HG02973 (cell line): ENCODE data around the gene PIP4K2A.

Experiments
- ATAC-seq: cut with Tn5 transposase; IDR thresholded peaks from one replicate; pipeline ENCODE4 v1.9.1; 2021; ENCODE audit warnings: moderate library complexity; ENCODE audit not compliant: unreplicated experiment

Gene PIP4K2A

GRCh38 chr10:22622242-22622806 lies 92.1 kb downstream of the PIP4K2A start:
- no peak for ATAC-seq

- ATAC-seq = no peak
These were observed 92.7 kb downstream of the PIP4K2A start for GRCh38 chr10:22621726-22622125.

- ATAC-seq = no peak
These were observed 93.4 kb downstream of the PIP4K2A start for GRCh38 chr10:22620929-22621328.

GRCh38 chr10:22620140-22620857 lies 94.1 kb downstream of the PIP4K2A start:
- no peak for ATAC-seq

GRCh38 chr10:22619101-22619500 lies 95.3 kb downstream of the PIP4K2A start:
- no peak for ATAC-seq

GRCh38 chr10:22618078-22618785 lies 96.1 kb downstream of the PIP4K2A start:
- ATAC-seq = no peak

GRCh38 chr10:22617516-22617915 lies 96.9 kb downstream of the PIP4K2A start:
- ATAC-seq = no peak

- ATAC-seq = no peak
These were observed 97.3 kb downstream of the PIP4K2A start for GRCh38 chr10:22617051-22617450.

- peak; percentile 56 for ATAC-seq
These were observed 98.4 kb downstream of the PIP4K2A start for GRCh38 chr10:22615819-22616499.

GRCh38 chr10:22615101-22615500 lies 99.3 kb downstream of the PIP4K2A start:
- ATAC-seq = no peak

- no peak for ATAC-seq
These were observed 101.4 kb downstream of the PIP4K2A start for GRCh38 chr10:22613011-22613410.

GRCh38 chr10:22612318-22612717 lies 102.1 kb downstream of the PIP4K2A start:
- ATAC-seq = no peak

GRCh38 chr10:22611425-22612115 lies 102.8 kb downstream of the PIP4K2A start:
- peak; percentile 43 for ATAC-seq

- ATAC-seq = no peak
These were observed 103.8 kb downstream of the PIP4K2A start for GRCh38 chr10:22610610-22611009.

- ATAC-seq = no peak
These were observed 104.5 kb downstream of the PIP4K2A start for GRCh38 chr10:22609719-22610465.

- no peak for ATAC-seq
These were observed 105.1 kb downstream of the PIP4K2A start for GRCh38 chr10:22609251-22609650.

GRCh38 chr10:22607261-22607660 lies 107.1 kb downstream of the PIP4K2A start:
- ATAC-seq = no peak

- ATAC-seq = peak; percentile 86
These were observed 108.2 kb downstream of the PIP4K2A start for GRCh38 chr10:22606164-22606614.

GRCh38 chr10:22605168-22605567 lies 109.2 kb downstream of the PIP4K2A start:
- ATAC-seq = no peak
